HG02885 (cell line): ENCODE results near the gene SLC40A1.
A peak's percentile ranks its signal among the peaks of the same experiment; 100 is the strongest.

ENCODE experiments used
- ATAC-seq: cut with Tn5 transposase; IDR thresholded peaks from one replicate; pipeline ENCODE4 v1.9.1; 2021; ENCODE audit warnings: mild to moderate bottlenecking; ENCODE audit not compliant: unreplicated experiment, poor library complexity

The SLC40A1 gene

GRCh38 chr2:189574793-189575475 lies 5.7 kb downstream of the SLC40A1 start:
- ATAC-seq, result no peak

GRCh38 chr2:189570570-189571031 lies 10.0 kb downstream of the SLC40A1 start:
- ATAC-seq, result no peak

GRCh38 chr2:189569295-189569910 lies 11.2 kb downstream of the SLC40A1 start:
- peak; percentile 80 for ATAC-seq

- no peak for ATAC-seq
Measured at GRCh38 chr2:189566046-189566445, 14.5 kb downstream of the SLC40A1 start.

GRCh38 chr2:189561371-189562038 lies 19.1 kb downstream of the SLC40A1 start:
- no peak for ATAC-seq

- no peak for ATAC-seq
Measured at GRCh38 chr2:189560273-189560586, 20.4 kb downstream of the SLC40A1 start.

- no peak for ATAC-seq
Measured at GRCh38 chr2:189559579-189560272, 20.9 kb downstream of the SLC40A1 start.

- no peak for ATAC-seq
Measured at GRCh38 chr2:189558516-189559272, 21.9 kb downstream of the SLC40A1 start.

GRCh38 chr2:189557373-189557772 lies 23.2 kb downstream of the SLC40A1 start:
- ATAC-seq, result no peak

GRCh38 chr2:189556526-189556925 lies 24.1 kb downstream of the SLC40A1 start:
- no peak for ATAC-seq

- ATAC-seq, result no peak
Measured at GRCh38 chr2:189555232-189555631, 25.4 kb downstream of the SLC40A1 start.

GRCh38 chr2:189553504-189554088 lies 27.0 kb downstream of the SLC40A1 start:
- no peak for ATAC-seq

GRCh38 chr2:189552991-189553404 lies 27.6 kb downstream of the SLC40A1 start:
- ATAC-seq, result no peak

- ATAC-seq, result no peak
Measured at GRCh38 chr2:189552334-189552990, 28.1 kb downstream of the SLC40A1 start.

- ATAC-seq, result no peak
Measured at GRCh38 chr2:189551808-189552207, 28.8 kb downstream of the SLC40A1 start.

GRCh38 chr2:189549449-189549832 lies 31.1 kb downstream of the SLC40A1 start:
- ATAC-seq, result no peak

GRCh38 chr2:189548666-189549448 lies 31.7 kb downstream of the SLC40A1 start:
- no peak for ATAC-seq

GRCh38 chr2:189545418-189545817 lies 35.2 kb downstream of the SLC40A1 start:
- ATAC-seq, result no peak
